Neural progenitor cell (in vitro differentiated cells): ENCODE results near the gene DOCK10. TPM values are rescaled to one million over a fixed set of nuclear protein-coding genes. Genes with fewer than 3 reads are reported as not detected.

Experiments used
- DNase-seq: peaks from one replicate; pipeline ENCODE4 v3.0.0-alpha.2; 2016; ENCODE audit warnings: low spot score
- H2AFZ ChIP-seq: fragments of 200-600 bp; sonication (generic); replicated peaks from 2 replicates; pipeline ENCODE4 v1.6.1; 2016; ENCODE audit warnings: antibody characterized with exemption
- H3F3A ChIP-seq: fragments of 200-600 bp; sonication (generic); 2 replicates; pipeline ENCODE4 v1.6.1; 2016; ENCODE audit warnings: antibody characterized with exemption, low read depth
- H3K27ac ChIP-seq: fragments of 200-600 bp; sonication (generic); 2 replicates; pipeline ENCODE4 v1.5.1; 2016; ENCODE audit warnings: mild to moderate bottlenecking
- H3K27me3 ChIP-seq: fragments of 200-600 bp; sonication (generic); 2 replicates; pipeline ENCODE4 v1.6.1; 2016; ENCODE audit warnings: mild to moderate bottlenecking, moderate library complexity
- H3K36me3 ChIP-seq: fragments of 200-600 bp; sonication (generic); 2 replicates; pipeline ENCODE4 v1.5.1; 2016
- H3K4me1 ChIP-seq: fragments of 200-600 bp; sonication (generic); 2 replicates; pipeline ENCODE4 v1.6.1; 2016; ENCODE audit warnings: mixed run types
- H3K4me2 ChIP-seq: fragments of 200-600 bp; sonication (generic); 2 replicates; pipeline ENCODE4 v1.6.1; 2016
- H3K4me3 ChIP-seq: fragments of 200-600 bp; sonication (generic); 2 replicates; pipeline ENCODE4 v1.5.1; 2016
- H3K79me2 ChIP-seq: fragments of 200-600 bp; sonication (generic); 2 replicates; pipeline ENCODE4 v1.6.1; 2016; ENCODE audit warnings: low read depth
- H3K9ac ChIP-seq: fragments of 200-600 bp; sonication (generic); 2 replicates; pipeline ENCODE4 v1.6.1; 2016
- H3K9me3 ChIP-seq: fragments of 200-600 bp; sonication (generic); 2 replicates; pipeline ENCODE4 v1.5.1; 2016; ENCODE audit warnings: low read depth
- H4K20me1 ChIP-seq: fragments of 200-600 bp; sonication (generic); 2 replicates; pipeline ENCODE4 v1.6.1; 2016; ENCODE audit warnings: low read depth
- H3K27ac Mint-ChIP-seq: 3 replicates; pipeline ENCODE4 v1.8.0; 2021; ENCODE audit warnings: mixed read lengths
- H3K27me3 Mint-ChIP-seq: 2 replicates; pipeline ENCODE4 v1.8.0; 2022; ENCODE audit warnings: low read depth, mild to moderate bottlenecking, inconsistent platforms, moderate library complexity, mixed read lengths; ENCODE audit not compliant: insufficient read depth
- H3K36me3 Mint-ChIP-seq: 3 replicates; pipeline ENCODE4 v1.8.0; 2021; ENCODE audit warnings: mixed read lengths
- H3K4me1 Mint-ChIP-seq: 3 replicates; pipeline ENCODE4 v1.8.0; 2021; ENCODE audit warnings: mixed read lengths
- H3K4me3 Mint-ChIP-seq: 3 replicates; pipeline ENCODE4 v1.8.0; 2021; ENCODE audit warnings: mild to moderate bottlenecking, moderate library complexity, mixed read lengths
- H3K9me3 Mint-ChIP-seq: 3 replicates; pipeline ENCODE4 v1.8.0; 2020; ENCODE audit warnings: mixed read lengths
- EZH2 ChIP-seq: fragments of 200-600 bp; sonication (generic); IDR thresholded peaks from 2 replicates; pipeline ENCODE4 v1.6.1; 2017; ENCODE audit warnings: antibody characterized with exemption, mild to moderate bottlenecking, moderate library complexity
- EZH2phosphoT487 ChIP-seq: fragments of 200-600 bp; sonication (generic); IDR thresholded peaks from 2 replicates; pipeline ENCODE4 v1.6.1; 2017; ENCODE audit warnings: antibody characterized with exemption
- total RNA-seq: library from RNA; depleted of rRNA; stranded (reverse); fragments of >200 nt; gene quantifications from 2 replicates; pipeline ENCODE4 v1.2.3, GENCODE V29; 2015; ENCODE audit warnings: low replicate concordance
- TF ChIP-seq, protein P1 (sequence below): fragments of 200-600 bp; sonication (generic); IDR thresholded peaks from 2 replicates; pipeline ENCODE4 v1.5.1; 2017; ENCODE audit warnings: antibody characterized with exemption, mild to moderate bottlenecking

DOCK10 gene
- total RNA-seq, 1 donor from 2014 or later: 1.1 TPM

DNA sequence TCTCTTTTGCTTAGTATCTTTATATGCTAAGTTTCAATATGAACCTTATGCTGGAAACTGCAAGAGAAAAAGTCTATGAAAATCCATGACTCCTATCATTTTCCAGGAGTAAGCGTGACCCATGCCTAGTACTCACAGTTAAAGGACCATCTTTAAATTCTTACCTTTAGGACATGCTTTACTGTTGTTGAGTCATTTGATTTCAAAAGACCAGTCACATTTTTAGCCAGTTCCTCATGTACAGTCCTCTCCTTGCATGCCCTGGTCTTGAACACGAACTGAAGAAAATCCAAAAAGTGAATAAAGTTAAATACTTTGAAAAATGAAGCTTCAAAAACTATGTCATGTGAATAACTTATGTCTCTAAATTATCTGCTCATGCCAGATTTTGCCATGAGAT lies 208.3 kb downstream of the DOCK10 start:
- no peaks in the 10 kb centered on the region for H3K79me2 ChIP-seq
- no peaks in the 10 kb centered on the region for H3K4me1 ChIP-seq
- H3K4me2 ChIP-seq: no peak overlapping the region
- TF ChIP-seq, protein P1, sequence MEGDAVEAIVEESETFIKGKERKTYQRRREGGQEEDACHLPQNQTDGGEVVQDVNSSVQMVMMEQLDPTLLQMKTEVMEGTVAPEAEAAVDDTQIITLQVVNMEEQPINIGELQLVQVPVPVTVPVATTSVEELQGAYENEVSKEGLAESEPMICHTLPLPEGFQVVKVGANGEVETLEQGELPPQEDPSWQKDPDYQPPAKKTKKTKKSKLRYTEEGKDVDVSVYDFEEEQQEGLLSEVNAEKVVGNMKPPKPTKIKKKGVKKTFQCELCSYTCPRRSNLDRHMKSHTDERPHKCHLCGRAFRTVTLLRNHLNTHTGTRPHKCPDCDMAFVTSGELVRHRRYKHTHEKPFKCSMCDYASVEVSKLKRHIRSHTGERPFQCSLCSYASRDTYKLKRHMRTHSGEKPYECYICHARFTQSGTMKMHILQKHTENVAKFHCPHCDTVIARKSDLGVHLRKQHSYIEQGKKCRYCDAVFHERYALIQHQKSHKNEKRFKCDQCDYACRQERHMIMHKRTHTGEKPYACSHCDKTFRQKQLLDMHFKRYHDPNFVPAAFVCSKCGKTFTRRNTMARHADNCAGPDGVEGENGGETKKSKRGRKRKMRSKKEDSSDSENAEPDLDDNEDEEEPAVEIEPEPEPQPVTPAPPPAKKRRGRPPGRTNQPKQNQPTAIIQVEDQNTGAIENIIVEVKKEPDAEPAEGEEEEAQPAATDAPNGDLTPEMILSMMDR: no peak
- TF ChIP-seq EZH2phosphoT487: no peak
- no peak for TF ChIP-seq EZH2
- H3K27ac ChIP-seq: no peak overlapping the region
- no peak overlapping the region for H3K4me3 ChIP-seq
- Mint-ChIP-seq H3K27ac (no peak overlapping the region), H3K27me3 (no peaks in the 10 kb centered on the region), H3K4me3 (no peak overlapping the region), H3K36me3 (peaks cover 9% of the 10 kb centered on the region), H3K9me3 (no peaks in the 10 kb centered on the region), H3K4me1 (no peaks in the 10 kb centered on the region)
- H2AFZ ChIP-seq: no peak overlapping the region
- no peaks in the 10 kb centered on the region for H3K9me3 ChIP-seq
- no peaks in the 10 kb centered on the region for H3K27me3 ChIP-seq
- no peak for DNase-seq
- no peak overlapping the region for H3K9ac ChIP-seq
- no peaks in the 10 kb centered on the region for H3F3A ChIP-seq
- no peaks in the 10 kb centered on the region for H4K20me1 ChIP-seq
- H3K36me3 ChIP-seq: no peaks in the 10 kb centered on the region

DNA sequence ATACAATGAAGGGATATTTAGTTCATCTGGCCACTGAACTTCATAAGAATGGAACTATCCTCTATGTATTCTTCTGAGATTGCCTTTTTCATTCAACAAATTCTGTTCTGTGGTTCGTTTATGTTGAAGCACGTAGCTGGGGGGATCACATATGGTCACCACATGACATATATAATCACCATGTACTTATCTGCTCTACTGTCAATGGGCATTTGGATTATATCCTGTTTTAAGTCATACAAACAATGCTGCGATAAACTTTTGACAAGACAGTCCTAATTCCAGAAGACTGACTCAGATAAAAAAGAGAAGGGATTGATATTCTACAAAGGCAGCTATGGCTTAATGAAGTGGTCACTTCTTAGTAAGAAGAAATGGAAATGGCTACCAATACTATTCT lies 210.1 kb downstream of the DOCK10 start:
- no peaks in the 10 kb centered on the region for H3K27me3 Mint-ChIP-seq
- no peaks in the 10 kb centered on the region for H3K36me3 ChIP-seq
- no peak overlapping the region for H3K27ac Mint-ChIP-seq
- H3K4me3 Mint-ChIP-seq: no peak overlapping the region
- H3K4me1 Mint-ChIP-seq: no peaks in the 10 kb centered on the region
- no peak overlapping the region for H3K4me3 ChIP-seq
- TF ChIP-seq EZH2phosphoT487 (no peak), EZH2 (no peak)
- TF ChIP-seq, protein P1: no peak
- no peaks in the 10 kb centered on the region for H4K20me1 ChIP-seq
- no peaks in the 10 kb centered on the region for H3F3A ChIP-seq
- H3K27ac ChIP-seq: no peak overlapping the region
- DNase-seq: no peak
- no peaks in the 10 kb centered on the region for H3K4me1 ChIP-seq
- peaks cover 10% of the 10 kb centered on the region for H3K36me3 Mint-ChIP-seq
- no peak overlapping the region for H3K9ac ChIP-seq
- H3K9me3 ChIP-seq: no peaks in the 10 kb centered on the region
- no peaks in the 10 kb centered on the region for H3K27me3 ChIP-seq
- no peak overlapping the region for H3K4me2 ChIP-seq
- H3K79me2 ChIP-seq: no peaks in the 10 kb centered on the region
- no peak overlapping the region for H2AFZ ChIP-seq
- H3K9me3 Mint-ChIP-seq: no peaks in the 10 kb centered on the region

DNA sequence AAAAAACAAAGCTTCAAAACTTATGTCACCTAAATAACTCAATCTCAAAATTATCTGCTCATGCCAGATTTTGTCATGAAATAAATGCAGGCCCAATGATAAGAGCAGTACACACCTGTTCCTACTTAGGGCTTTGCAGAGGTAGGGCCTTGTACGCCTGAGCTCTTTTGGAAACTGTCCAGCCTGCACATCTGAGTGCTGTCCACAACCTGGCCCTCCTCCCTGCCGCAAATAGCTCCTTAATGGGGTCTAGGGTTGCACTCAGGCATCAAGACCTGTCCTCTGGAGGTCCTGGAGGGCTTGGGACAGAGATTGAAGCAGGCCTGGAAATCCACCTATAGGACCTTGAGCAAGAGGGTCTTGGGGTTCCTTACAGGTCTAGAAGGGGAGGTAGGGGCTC lies 210.7 kb downstream of the DOCK10 start:
- Mint-ChIP-seq H3K4me1 (no peaks in the 10 kb centered on the region), H3K36me3 (peaks cover 12% of the 10 kb centered on the region), H3K4me3 (no peak overlapping the region), H3K27ac (no peak overlapping the region), H3K27me3 (no peaks in the 10 kb centered on the region), H3K9me3 (peaks cover 1% of the 10 kb centered on the region)
- TF ChIP-seq, protein P1: no peak
- TF ChIP-seq EZH2 (no peak), EZH2phosphoT487 (no peak)
- DNase-seq: no peak
- no peak overlapping the region for H3K27ac ChIP-seq
- H3F3A ChIP-seq: no peaks in the 10 kb centered on the region
- H4K20me1 ChIP-seq: no peaks in the 10 kb centered on the region
- no peak overlapping the region for H3K4me3 ChIP-seq
- no peaks in the 10 kb centered on the region for H3K79me2 ChIP-seq
- no peak overlapping the region for H2AFZ ChIP-seq
- no peaks in the 10 kb centered on the region for H3K4me1 ChIP-seq
- no peaks in the 10 kb centered on the region for H3K36me3 ChIP-seq
- H3K9ac ChIP-seq: no peak overlapping the region
- H3K27me3 ChIP-seq: no peaks in the 10 kb centered on the region
- no peak overlapping the region for H3K4me2 ChIP-seq
- H3K9me3 ChIP-seq: no peaks in the 10 kb centered on the region
